GM18519 (cell line): Measurements from ENCODE around the gene TNFRSF1B.

Experiments used
- ATAC-seq: cut with Tn5 transposase; IDR thresholded peaks from one replicate; pipeline ENCODE4 v1.9.1; 2021; ENCODE audit warnings: mild to moderate bottlenecking, moderate library complexity; ENCODE audit not compliant: unreplicated experiment, low FRiP score

The TNFRSF1B gene

GRCh38 chr1:12166834-12167492, at the start of gene TNFRSF1B:
TNFRSF1B (plus strand) TSS chr1:12166991; CDS start chr1:12167092, 101 bp downstream.
- no peak for ATAC-seq

GRCh38 chr1:12121212-12122003, 45.4 kb upstream of the TNFRSF1B start:
- no peak for ATAC-seq

- ATAC-seq = no peak
These were observed 43.6 kb upstream of the TNFRSF1B start for GRCh38 chr1:12123172-12123571.

GRCh38 chr1:12124693-12125421, 41.9 kb upstream of the TNFRSF1B start:
- no peak for ATAC-seq

- no peak for ATAC-seq
These were observed 41.1 kb upstream of the TNFRSF1B start for GRCh38 chr1:12125422-12126355.

GRCh38 chr1:12126781-12127180, 40.0 kb upstream of the TNFRSF1B start:
- no peak for ATAC-seq

- no peak for ATAC-seq
These were observed 39.5 kb upstream of the TNFRSF1B start for GRCh38 chr1:12127206-12127810.

- ATAC-seq = no peak
These were observed 38.7 kb upstream of the TNFRSF1B start for GRCh38 chr1:12128120-12128519.

GRCh38 chr1:12129624-12130023, 37.2 kb upstream of the TNFRSF1B start:
- ATAC-seq = no peak

GRCh38 chr1:12130466-12131130, 36.2 kb upstream of the TNFRSF1B start:
- no peak for ATAC-seq

GRCh38 chr1:12132078-12132477, 34.7 kb upstream of the TNFRSF1B start:
- no peak for ATAC-seq

- no peak for ATAC-seq
These were observed 32.1 kb upstream of the TNFRSF1B start for GRCh38 chr1:12134716-12135115.

GRCh38 chr1:12135612-12136011, 31.2 kb upstream of the TNFRSF1B start:
- no peak for ATAC-seq

- no peak for ATAC-seq
These were observed 29.7 kb upstream of the TNFRSF1B start for GRCh38 chr1:12136916-12137610.

GRCh38 chr1:12138196-12139168, 28.3 kb upstream of the TNFRSF1B start:
- ATAC-seq = no peak

- no peak for ATAC-seq
These were observed 26.8 kb upstream of the TNFRSF1B start for GRCh38 chr1:12140016-12140415.

GRCh38 chr1:12140515-12141162, 26.2 kb upstream of the TNFRSF1B start:
- no peak for ATAC-seq
